GM12864 (cell line): ENCODE data around the gene KANK3.
A peak's percentile ranks its signal among the peaks of the same experiment; 100 is the strongest.
"Not testable (repeated sequence)": the region's sequence is repeated elsewhere in the genome, so short reads cannot be mapped to it uniquely, and the experiment has no call there.

Experiments used
- DNase-seq: peaks from one replicate; pipeline ENCODE4 v3.0.0-alpha.2; 2011; ENCODE audit warnings: low read depth
- H3K4me3 ChIP-seq: 2 replicates; pipeline ENCODE4 v1.5.1; 2011; ENCODE audit warnings: mild to moderate bottlenecking, low read depth, low read length, control low read depth
- TF ChIP-seq, protein P1 (sequence below): IDR thresholded peaks from 2 replicates; pipeline ENCODE4 v1.5.1; 2011; ENCODE audit warnings: low read depth, mild to moderate bottlenecking, moderate library complexity, low read length, control low read depth, inconsistent platforms; ENCODE audit errors: missing control alignments

Gene KANK3

GRCh38 chr19:8352134-8352827 is 9.2 kb upstream of the KANK3 start:
- no peak for DNase-seq
- H3K4me3 ChIP-seq: no peak overlapping the region
- TF ChIP-seq, protein P1, sequence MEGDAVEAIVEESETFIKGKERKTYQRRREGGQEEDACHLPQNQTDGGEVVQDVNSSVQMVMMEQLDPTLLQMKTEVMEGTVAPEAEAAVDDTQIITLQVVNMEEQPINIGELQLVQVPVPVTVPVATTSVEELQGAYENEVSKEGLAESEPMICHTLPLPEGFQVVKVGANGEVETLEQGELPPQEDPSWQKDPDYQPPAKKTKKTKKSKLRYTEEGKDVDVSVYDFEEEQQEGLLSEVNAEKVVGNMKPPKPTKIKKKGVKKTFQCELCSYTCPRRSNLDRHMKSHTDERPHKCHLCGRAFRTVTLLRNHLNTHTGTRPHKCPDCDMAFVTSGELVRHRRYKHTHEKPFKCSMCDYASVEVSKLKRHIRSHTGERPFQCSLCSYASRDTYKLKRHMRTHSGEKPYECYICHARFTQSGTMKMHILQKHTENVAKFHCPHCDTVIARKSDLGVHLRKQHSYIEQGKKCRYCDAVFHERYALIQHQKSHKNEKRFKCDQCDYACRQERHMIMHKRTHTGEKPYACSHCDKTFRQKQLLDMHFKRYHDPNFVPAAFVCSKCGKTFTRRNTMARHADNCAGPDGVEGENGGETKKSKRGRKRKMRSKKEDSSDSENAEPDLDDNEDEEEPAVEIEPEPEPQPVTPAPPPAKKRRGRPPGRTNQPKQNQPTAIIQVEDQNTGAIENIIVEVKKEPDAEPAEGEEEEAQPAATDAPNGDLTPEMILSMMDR: no peak

DNA sequence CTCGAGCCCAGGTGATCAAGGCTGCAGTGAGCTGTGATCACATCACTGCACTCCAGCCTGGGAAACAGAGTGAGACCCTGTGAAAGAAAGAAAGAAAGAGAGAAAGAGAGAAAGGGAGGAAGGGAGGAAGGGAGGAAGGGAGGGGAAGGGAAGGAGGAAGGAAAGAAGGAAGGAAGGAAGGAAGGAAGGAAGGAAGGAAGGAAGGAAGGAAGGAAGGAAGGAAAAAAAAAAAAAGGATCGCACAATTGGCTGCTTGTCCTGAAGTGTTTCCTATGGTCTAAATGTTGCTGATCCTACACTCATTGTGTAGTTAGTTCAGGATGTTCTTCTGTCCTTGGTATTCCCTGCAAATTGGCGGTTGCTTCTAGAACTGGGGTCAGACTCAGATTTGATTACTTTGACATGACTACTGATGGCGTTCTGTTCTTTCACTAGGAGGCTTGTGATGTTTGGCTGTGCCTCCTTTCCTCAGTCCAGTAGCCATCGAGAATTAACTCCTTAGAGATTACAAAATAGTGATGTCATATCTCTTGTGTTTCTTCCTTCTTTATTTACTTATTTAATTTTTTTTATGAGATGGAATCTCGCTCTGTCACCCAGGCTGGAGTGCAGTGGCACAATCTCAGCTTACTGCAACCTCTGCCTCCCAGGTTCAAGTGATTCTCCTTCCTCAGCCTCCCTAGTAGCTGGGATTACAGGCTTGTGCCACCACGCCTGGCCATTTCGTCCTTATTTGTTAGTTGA is 6.7 kb upstream of the KANK3 start:
- DNase-seq: not testable (repeated sequence)

GRCh38 chr19:8343483-8343844 is 402 bp upstream of the KANK3 start:
- peak overlapping the region; percentile 1 for H3K4me3 ChIP-seq
- TF ChIP-seq, protein P1: no peak
- DNase-seq: no peak

More for the DNA sequence above, 6.7 kb upstream of the KANK3 start:
- not testable (repeated sequence) for H3K4me3 ChIP-seq

DNA sequence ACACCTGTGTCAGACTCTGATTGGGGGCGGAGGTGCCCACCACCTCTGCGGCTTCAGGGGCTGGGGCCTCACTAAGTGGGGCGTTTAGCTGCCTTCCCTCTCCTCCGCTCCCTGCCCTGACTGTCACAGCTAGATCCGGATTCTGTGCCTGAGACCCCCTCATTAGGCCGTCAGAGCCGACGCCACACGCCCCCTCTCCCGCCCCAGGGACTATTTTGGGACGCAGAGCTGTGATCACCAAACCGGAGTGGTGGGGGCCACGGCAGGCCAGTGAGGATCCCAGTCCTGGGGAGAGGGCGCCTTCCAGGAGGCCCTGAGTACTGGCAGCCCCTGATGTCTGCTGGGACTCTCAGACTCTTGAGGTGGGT is 762 bp downstream of the KANK3 start:
- DNase-seq: no peak
- H3K4me3 ChIP-seq: no peak overlapping the region
- TF ChIP-seq, protein P1: no peak

- DNase-seq, H3K4me3 ChIP-seq: not testable (repeated sequence)
Observed at GRCh38 chr19:8341504-8341903, 1.6 kb downstream of the KANK3 start.

DNA sequence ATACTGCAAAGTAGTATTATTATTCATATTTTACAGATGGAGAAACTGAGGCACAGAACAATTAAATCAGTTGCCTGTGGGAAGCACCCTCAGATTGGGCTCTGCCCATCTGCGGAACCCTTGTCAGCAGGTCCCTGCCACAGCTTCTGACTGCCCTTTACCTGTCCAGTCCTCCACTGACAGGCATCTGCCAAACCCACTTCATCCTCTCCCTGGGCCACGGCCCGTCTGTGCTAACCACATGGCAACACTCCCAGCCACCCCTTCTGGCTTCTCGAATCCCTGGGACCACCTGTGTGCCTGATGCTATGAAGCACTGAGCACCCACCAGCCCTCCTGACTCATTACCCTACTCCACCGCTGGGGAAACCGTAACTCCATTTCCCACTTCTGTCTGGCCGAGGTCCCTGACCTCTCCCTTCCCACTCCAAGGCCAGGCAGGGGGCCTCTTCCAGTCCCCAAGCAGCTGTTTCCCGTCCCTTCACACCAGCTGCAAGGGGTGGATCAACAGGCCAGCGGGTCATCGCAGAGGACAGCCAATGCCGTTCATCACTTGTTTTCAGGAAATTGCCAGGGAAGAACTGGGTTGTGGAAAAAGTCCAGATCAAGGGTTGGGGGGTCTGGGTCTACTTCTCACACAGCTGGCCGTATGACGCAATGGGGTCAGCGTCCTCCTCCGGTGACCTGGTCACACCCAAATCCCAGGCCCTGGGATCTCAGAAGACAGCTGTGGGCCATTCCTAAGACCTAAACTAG is 2.5 kb downstream of the KANK3 start:
- DNase-seq: no peak

DNA sequence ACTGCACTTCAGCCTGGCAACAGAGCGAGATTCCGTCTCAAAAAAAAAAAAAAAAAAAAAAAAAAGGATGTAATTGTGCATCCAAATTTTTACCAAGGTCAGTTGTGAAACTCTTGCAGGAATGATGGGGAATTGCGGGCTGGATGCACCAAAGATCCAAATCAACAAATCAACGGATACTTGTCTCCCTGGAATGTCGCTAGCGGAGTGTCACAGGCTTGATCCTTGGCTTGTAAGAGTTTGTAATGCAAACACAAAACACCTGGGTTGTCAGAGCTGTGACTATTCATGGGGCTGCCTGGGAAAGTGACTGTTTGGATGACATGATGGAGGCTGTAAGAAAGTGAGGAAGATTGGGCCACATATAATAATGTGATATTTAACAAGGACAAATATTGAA is 4.2 kb downstream of the KANK3 start:
- TF ChIP-seq, protein P1: no peak
- DNase-seq: no peak
- H3K4me3 ChIP-seq: no peak overlapping the region

More for the DNA sequence above, 2.5 kb downstream of the KANK3 start:
- TF ChIP-seq, protein P1: peak; percentile 29
- no peak overlapping the region for H3K4me3 ChIP-seq
